ENCODE results near the gene EPC1.
"Not testable (repeated sequence)": the region's sequence is repeated elsewhere in the genome, so short reads cannot be mapped to it uniquely, and the experiment has no call there.

The EPC1 gene

DNA sequence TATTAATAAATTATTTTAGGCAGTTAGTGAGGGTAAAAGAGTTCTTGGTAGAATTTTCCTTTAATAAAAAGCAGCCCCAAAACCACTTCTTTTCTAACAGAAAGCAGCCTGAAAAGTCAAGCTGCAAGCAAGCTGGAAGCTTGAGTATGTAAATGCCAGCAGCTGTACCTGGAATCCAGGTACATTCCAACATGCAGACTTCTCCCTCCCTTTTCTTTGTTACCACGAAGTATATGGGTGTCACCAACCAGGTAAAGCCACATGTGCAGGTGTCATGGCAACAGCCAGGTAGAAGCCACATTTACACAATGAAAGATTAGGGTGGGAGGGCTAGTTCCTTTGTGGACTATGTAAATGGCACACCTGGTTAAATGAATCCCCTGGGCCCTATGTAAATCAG is 114.6 kb downstream of the EPC1 start:
- Mint-ChIP-seq H3K9me3 (peaks cover 16% of the 10 kb centered on the region), H3K36me3 (ENCODE audit: low read depth) (no peaks in the 10 kb centered on the region), H3K4me1 (no peaks in the 10 kb centered on the region), H3K4me3 (no peak overlapping the region), H3K27ac (peak overlapping the region in 1 of 3 experiments; percentile 60), H3K27me3 (ENCODE audit: low read depth) (peaks cover 5% of the 10 kb centered on the region)
- TF ChIP-seq CTCF (IDR thresholded peaks at IDR 0.05; ENCODE audit: unreplicated experiment in 3 of 3), result no peak

DNA sequence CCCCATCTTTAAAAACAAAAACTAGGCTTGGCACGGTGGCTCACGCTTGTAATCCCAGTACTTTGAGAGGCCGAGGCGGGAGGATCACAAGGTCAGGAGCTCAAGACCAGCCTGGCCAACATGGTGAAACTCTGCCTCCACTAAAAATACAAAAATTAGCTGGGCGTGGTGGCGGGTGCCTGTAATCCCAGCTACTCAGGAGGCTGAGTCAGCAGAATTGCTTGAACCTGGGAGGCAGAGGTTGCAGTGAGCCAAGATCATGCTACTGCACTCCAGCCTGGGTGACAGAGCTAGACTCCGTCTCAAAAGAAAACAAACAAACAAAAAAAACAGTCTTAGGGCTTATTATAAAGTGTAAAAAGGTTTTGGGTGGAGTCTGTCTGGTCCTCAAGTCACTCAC is 117.2 kb downstream of the EPC1 start:
- H3K27ac Mint-ChIP-seq; H3K36me3 Mint-ChIP-seq (ENCODE audit: low read depth); H3K27me3 Mint-ChIP-seq (ENCODE audit: low read depth); H3K4me1 Mint-ChIP-seq; H3K4me3 Mint-ChIP-seq: not testable (repeated sequence)
- H3K9me3 Mint-ChIP-seq, result peaks cover 12% of the 10 kb centered on the region

- Mint-ChIP-seq H3K27me3 (ENCODE audit: low read depth) (peaks cover 5% of the 10 kb centered on the region), H3K27ac (no peak overlapping the region), H3K4me1 (no peaks in the 10 kb centered on the region), H3K36me3 (ENCODE audit: low read depth) (no peaks in the 10 kb centered on the region), H3K9me3 (peaks cover 10% of the 10 kb centered on the region), H3K4me3 (no peak overlapping the region)
- TF ChIP-seq CTCF (IDR thresholded peaks at IDR 0.05; ENCODE audit: unreplicated experiment in 3 of 3), result no peak
These were observed 117.8 kb downstream of the EPC1 start for GRCh38 chr10:32229170-32229569.

GRCh38 chr10:32227802-32228201 is 119.2 kb downstream of the EPC1 start:
- Mint-ChIP-seq H3K4me3 (no peak overlapping the region), H3K27ac (no peak overlapping the region), H3K4me1 (no peaks in the 10 kb centered on the region), H3K27me3 (ENCODE audit: low read depth) (peaks cover 5% of the 10 kb centered on the region), H3K9me3 (peaks cover 12% of the 10 kb centered on the region), H3K36me3 (ENCODE audit: low read depth) (no peaks in the 10 kb centered on the region)
- no peak for TF ChIP-seq CTCF (IDR thresholded peaks at IDR 0.05; ENCODE audit: unreplicated experiment in 3 of 3)

GRCh38 chr10:32226624-32227023 is 120.3 kb downstream of the EPC1 start:
- Mint-ChIP-seq H3K4me3 (no peak overlapping the region), H3K36me3 (ENCODE audit: low read depth) (no peaks in the 10 kb centered on the region), H3K9me3 (peaks cover 16% of the 10 kb centered on the region), H3K27ac (no peak overlapping the region), H3K27me3 (ENCODE audit: low read depth) (peaks cover 8% of the 10 kb centered on the region), H3K4me1 (no peaks in the 10 kb centered on the region)
- no peak for TF ChIP-seq CTCF (IDR thresholded peaks at IDR 0.05; ENCODE audit: unreplicated experiment in 3 of 3)

- Mint-ChIP-seq H3K4me3 (no peak overlapping the region), H3K9me3 (peaks cover 16% of the 10 kb centered on the region), H3K4me1 (no peaks in the 10 kb centered on the region), H3K27me3 (ENCODE audit: low read depth) (peaks cover 8% of the 10 kb centered on the region), H3K36me3 (ENCODE audit: low read depth) (no peaks in the 10 kb centered on the region), H3K27ac (no peak overlapping the region)
- no peak for TF ChIP-seq CTCF (IDR thresholded peaks at IDR 0.05; ENCODE audit: unreplicated experiment in 3 of 3)
These were observed 121.0 kb downstream of the EPC1 start for GRCh38 chr10:32225976-32226375.

DNA sequence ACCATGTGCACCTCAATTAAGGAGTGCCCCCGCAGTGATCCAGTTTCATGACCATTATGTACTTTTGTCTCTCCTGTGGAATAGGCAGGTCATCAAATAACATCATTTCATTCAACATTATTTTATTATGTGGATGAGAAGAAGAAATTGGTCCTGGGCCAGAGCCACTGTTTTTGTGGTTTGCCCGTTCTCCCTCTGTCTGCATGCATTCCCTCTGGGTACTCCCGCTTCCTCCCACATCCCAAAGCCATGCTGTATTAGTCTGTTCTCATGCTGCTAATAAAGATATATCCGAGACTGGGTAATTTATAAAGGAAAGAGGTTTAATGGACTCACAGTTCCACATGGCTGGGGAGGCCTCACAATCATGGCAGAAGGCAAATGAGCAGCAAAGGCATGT is 124.6 kb downstream of the EPC1 start:
- H3K27ac Mint-ChIP-seq; H3K4me3 Mint-ChIP-seq; H3K4me1 Mint-ChIP-seq; H3K36me3 Mint-ChIP-seq (ENCODE audit: low read depth); H3K27me3 Mint-ChIP-seq (ENCODE audit: low read depth): not testable (repeated sequence)
- peaks cover 33% of the 10 kb centered on the region for H3K9me3 Mint-ChIP-seq

DNA sequence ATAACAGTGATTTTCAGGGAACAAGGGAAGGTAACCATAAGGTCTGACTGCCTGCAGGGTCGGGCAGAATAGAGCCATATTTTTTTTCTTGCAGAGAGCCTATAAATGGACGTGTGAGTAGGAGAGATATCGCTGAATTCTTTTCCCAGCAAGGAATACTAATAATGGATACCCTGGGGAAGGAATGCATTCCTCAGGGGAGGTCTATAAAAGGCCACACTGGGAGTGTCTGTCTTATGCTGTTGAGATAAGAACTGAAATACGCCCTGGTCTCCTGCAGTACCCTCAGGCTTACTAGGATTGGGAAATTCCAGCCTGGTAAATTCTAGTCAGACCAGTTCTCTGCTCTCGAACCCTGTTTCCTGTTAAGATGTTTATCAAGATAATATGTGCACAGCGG is 127.8 kb downstream of the EPC1 start:
- not testable (repeated sequence) for H3K4me1 Mint-ChIP-seq; H3K27ac Mint-ChIP-seq; H3K36me3 Mint-ChIP-seq (ENCODE audit: low read depth); H3K27me3 Mint-ChIP-seq (ENCODE audit: low read depth); H3K4me3 Mint-ChIP-seq
- peaks cover 29% of the 10 kb centered on the region for H3K9me3 Mint-ChIP-seq

DNA sequence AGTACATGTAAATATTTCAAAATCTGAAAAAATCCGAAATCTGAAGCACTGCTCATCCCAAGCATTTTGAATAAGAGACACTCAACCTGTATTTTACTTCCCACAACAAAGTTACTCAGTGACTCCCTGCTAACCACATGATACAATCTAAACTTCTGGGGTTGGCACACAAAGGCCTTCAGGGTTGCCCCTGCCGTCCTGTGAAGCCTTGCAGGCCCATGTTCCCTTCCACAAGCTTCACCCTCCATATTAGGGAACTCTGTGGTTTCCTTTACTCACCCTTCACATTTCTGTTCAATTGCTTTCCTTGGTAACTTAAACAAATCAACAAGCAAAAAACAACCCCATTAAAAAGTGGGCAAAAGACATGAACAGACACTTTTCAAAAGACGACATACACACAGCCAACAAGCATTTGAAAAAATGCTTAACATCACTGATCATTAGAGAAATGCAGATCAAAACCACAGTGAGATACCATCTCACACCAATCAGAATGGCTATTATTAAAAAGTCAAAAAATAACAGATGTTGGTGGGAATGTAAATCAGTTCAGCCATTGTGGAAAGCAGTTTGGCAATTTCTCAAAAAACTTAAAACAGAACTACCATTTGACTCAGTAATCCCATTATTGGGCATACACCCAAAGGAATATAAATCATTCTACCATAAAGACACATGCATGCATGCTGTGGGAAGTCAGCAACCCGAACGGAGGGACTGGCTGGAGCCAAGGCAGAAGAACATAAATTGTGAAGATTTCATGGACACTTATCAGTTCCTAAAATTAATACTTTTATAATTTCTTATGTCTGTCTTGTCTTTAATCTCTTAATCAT is 128.5 kb downstream of the EPC1 start:
- not testable (repeated sequence) for H3K27me3 Mint-ChIP-seq (ENCODE audit: low read depth); H3K27ac Mint-ChIP-seq; H3K4me1 Mint-ChIP-seq; H3K4me3 Mint-ChIP-seq; H3K36me3 Mint-ChIP-seq (ENCODE audit: low read depth)
- peaks cover 31% of the 10 kb centered on the region for H3K9me3 Mint-ChIP-seq
